ENCODE data around the gene FMO2.

Gene FMO2

GRCh38 chr1:171141688-171142415 lies 43.2 kb upstream of the FMO2 start:
- DNase-seq (ENCODE audit: low read depth): peak; percentile 89
- TF ChIP-seq, protein P1, sequence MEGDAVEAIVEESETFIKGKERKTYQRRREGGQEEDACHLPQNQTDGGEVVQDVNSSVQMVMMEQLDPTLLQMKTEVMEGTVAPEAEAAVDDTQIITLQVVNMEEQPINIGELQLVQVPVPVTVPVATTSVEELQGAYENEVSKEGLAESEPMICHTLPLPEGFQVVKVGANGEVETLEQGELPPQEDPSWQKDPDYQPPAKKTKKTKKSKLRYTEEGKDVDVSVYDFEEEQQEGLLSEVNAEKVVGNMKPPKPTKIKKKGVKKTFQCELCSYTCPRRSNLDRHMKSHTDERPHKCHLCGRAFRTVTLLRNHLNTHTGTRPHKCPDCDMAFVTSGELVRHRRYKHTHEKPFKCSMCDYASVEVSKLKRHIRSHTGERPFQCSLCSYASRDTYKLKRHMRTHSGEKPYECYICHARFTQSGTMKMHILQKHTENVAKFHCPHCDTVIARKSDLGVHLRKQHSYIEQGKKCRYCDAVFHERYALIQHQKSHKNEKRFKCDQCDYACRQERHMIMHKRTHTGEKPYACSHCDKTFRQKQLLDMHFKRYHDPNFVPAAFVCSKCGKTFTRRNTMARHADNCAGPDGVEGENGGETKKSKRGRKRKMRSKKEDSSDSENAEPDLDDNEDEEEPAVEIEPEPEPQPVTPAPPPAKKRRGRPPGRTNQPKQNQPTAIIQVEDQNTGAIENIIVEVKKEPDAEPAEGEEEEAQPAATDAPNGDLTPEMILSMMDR (IDR thresholded peaks at IDR 0.05; ENCODE audit: control insufficient read depth, insufficient read depth, low read depth, low read length, missing control alignments): peak; percentile 34
- no peak overlapping the region for H3K4me3 ChIP-seq (ENCODE audit: control insufficient read depth, low read depth, low read length)

DNA sequence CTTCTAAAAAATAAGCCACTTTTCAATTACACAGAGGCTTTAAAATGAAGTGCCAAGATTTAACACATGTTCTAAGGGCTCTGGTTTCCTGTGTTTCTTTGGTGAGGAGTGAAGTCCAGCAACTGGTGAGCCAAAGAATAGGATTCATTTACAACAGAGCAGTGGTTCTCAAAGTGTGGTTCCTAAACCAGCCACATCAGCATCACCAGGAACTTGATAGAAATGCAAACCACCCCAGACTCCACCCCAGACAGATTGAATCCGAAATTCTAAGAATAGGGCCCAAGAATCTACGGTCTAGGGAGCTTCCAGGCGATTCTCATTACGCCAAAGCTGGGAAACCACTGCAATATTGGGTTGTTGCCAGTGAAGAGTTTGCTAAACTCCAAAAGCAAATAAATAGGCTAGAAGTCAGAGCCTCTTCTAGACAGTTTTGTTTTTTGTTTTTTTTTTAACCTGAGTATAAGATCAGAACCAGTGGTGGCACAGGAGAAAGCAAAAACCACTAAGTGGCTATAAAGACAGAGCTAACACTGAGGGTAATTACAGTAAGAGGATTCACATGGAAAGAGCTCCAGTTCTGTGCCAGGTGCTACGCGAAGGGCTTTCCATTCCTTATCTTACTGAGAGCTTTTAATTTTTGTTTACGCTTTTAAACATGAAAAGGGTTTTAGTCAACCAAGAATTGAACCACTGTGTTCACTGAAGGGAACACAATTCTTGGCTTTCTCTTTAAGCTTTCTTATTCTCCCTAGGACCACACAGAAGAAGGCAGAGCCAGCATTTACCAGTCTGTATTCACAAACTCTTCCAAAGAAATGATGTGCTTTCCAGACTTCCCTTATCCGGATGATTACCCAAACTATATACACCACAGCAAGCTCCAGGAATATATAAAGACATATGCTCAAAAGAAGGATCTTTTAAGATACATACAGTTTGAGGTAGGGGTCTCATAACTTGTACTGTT lies 42.4 kb upstream of the FMO2 start:
- DNase-seq (ENCODE audit: low read depth): peak; percentile 33
- H3K4me3 ChIP-seq (ENCODE audit: control insufficient read depth, low read depth, low read length): no peak overlapping the region
- TF ChIP-seq, protein P1 (IDR thresholded peaks at IDR 0.05; ENCODE audit: control insufficient read depth, insufficient read depth, low read depth, low read length, missing control alignments): no peak

- TF ChIP-seq, protein P1 (IDR thresholded peaks at IDR 0.05; ENCODE audit: control insufficient read depth, insufficient read depth, low read depth, low read length, missing control alignments): no peak
- no peak overlapping the region for H3K4me3 ChIP-seq (ENCODE audit: control insufficient read depth, low read depth, low read length)
- no peak for DNase-seq (ENCODE audit: low read depth)
These were observed 34.9 kb upstream of the FMO2 start for GRCh38 chr1:171150156-171150555.

DNA sequence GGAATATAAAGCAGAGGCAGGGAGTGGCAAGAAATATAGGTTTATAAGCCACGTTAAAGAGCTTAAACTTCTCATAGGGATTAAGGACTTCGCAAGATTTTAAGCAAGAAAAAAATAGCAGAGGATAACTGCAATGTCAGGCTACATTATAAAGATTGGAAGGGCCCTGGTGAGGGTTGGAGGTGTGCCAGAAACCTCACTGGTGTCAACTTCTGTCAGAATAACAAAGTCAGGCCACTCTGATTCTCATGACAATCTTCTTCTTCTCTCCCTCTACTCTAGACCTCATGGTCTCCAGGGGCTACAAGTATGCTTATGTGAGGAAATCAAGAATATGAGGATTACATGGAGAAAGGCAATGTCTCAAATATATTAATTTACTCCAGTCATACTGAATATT lies 32.6 kb upstream of the FMO2 start:
- TF ChIP-seq, protein P1 (IDR thresholded peaks at IDR 0.05; ENCODE audit: control insufficient read depth, insufficient read depth, low read depth, low read length, missing control alignments): no peak
- DNase-seq (ENCODE audit: low read depth): no peak
- H3K4me3 ChIP-seq (ENCODE audit: control insufficient read depth, low read depth, low read length): no peak overlapping the region

GRCh38 chr1:171155484-171155883 lies 29.6 kb upstream of the FMO2 start:
- H3K4me3 ChIP-seq (ENCODE audit: control insufficient read depth, low read depth, low read length): no peak overlapping the region
- TF ChIP-seq, protein P1 (IDR thresholded peaks at IDR 0.05; ENCODE audit: control insufficient read depth, insufficient read depth, low read depth, low read length, missing control alignments): no peak
- no peak for DNase-seq (ENCODE audit: low read depth)

DNA sequence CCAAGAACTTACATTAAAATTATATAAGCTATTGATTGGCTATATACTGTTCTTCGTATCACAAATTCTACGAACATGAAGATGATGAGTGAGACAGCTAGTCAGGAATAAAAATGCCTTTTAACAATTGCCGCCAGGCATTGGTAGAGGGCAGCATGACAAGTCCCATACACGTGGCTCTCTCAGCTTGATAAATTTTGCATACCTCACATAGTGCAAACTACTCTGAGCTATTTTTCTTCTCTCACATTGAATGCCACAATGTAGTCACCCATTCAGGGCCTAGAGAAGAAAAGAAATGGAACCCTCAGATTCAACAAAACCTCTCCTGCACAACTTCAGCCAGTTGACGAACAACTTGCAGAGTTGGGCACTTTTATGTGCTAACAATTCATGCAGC lies 27.0 kb upstream of the FMO2 start:
- TF ChIP-seq, protein P1 (IDR thresholded peaks at IDR 0.05; ENCODE audit: control insufficient read depth, insufficient read depth, low read depth, low read length, missing control alignments): no peak
- DNase-seq (ENCODE audit: low read depth): no peak
- H3K4me3 ChIP-seq (ENCODE audit: control insufficient read depth, low read depth, low read length): no peak overlapping the region

All from AG09309 (cell line).